ENCODE data around the gene OGFRL1.

- TF ChIP-seq CTCF (IDR thresholded peaks at IDR 0.05) (no peak), POLR2A (IDR thresholded peaks at IDR 0.05) (no peak)
Measured at GRCh38 chr6:71351190-71351589, 62.6 kb downstream of the OGFRL1 start.

All from body of pancreas (tissue), 4 donors.